Endothelial cell of umbilical vein (primary cell): ENCODE results near the gene DPP10. TPM values are rescaled to one million over a fixed set of nuclear protein-coding genes. Genes with fewer than 3 reads are reported as not detected.

Source experiments
- BruUV-seq: library from RNA; stranded (reverse); fragments of 400-500 nt; replicated peaks from 2 replicates; lab custom pipeline; 2021; lab: Mats Ljungman, UMichigan
- CTCF ChIA-PET: fragments of 300-600, 350-600 bp; sonication (Branson Sonifier 250); formaldehyde crosslinking; loops from one replicate; lab custom pipeline; 2021; ENCODE audit warnings: antibody characterized with exemption, inconsistent platforms; lab: Charles Lee
- POLR2A ChIA-PET: fragments of 300-600, 350-600 bp; sonication (Branson Sonifier 250); formaldehyde crosslinking; loops from one replicate; lab custom pipeline; 2021; ENCODE audit warnings: antibody characterized with exemption, inconsistent platforms; lab: Charles Lee
- DNase-seq: peaks from one replicate; pipeline ENCODE4 v3.0.0-alpha.2; 2011; ENCODE audit warnings: low read depth, low spot score
- FAIRE-seq: peaks from 2 replicates; lab custom pipeline; 2011; peaks lifted over from hg19 to GRCh38; lab: Jason Lieb, UNC
- H2AFZ ChIP-seq: 2 replicates; pipeline ENCODE4 v1.6.0; 2012; ENCODE audit warnings: low read depth, low read length, control low read depth, inconsistent platforms
- H3K27ac ChIP-seq: 2 replicates; pipeline ENCODE4 v1.5.1; 2011; ENCODE audit warnings: low read depth, mild to moderate bottlenecking, control low read depth, low read length, moderate library complexity; ENCODE audit not compliant: insufficient read depth
- H3K27me3 ChIP-seq, 2 experiments: 2 replicates each; pipeline versions ENCODE4 v1.6.0 to v1.6.1; 2011; ENCODE audit warnings: low read length in 2 of 2, mixed read lengths in 1 of 2; ENCODE audit not compliant: control insufficient read depth in 2 of 2, insufficient read depth in 2 of 2
- H3K36me3 ChIP-seq, 2 experiments: 2 replicates in 1 of 2; 3 replicates in 1 of 2; pipeline ENCODE4 v1.5.1; 2011; ENCODE audit warnings: low read length in 2 of 2, mild to moderate bottlenecking in 1 of 2, moderate library complexity in 1 of 2; ENCODE audit not compliant: control insufficient read depth in 2 of 2, insufficient read depth in 2 of 2; ENCODE audit errors: extremely low read depth in 1 of 2
- H3K4me1 ChIP-seq: 3 replicates; pipeline ENCODE4 v1.5.1; 2011; ENCODE audit warnings: mild to moderate bottlenecking, low read length; ENCODE audit not compliant: control insufficient read depth, insufficient read depth; ENCODE audit errors: extremely low read depth
- H3K4me2 ChIP-seq: 2 replicates; pipeline ENCODE4 v1.6.1; 2011; ENCODE audit warnings: low read length, control low read depth, mixed read lengths; ENCODE audit not compliant: insufficient read depth
- H3K4me3 ChIP-seq, 3 experiments: fragments of 200-600 bp in 1 of 3; sonication (generic), shearing (Covaris generic) in 1 of 3; replicated peaks in 1 of 3; 2 replicates each; pipeline ENCODE4 v1.5.1; 2011 to 2016; ENCODE audit warnings: control low read depth in 3 of 3, low read length in 3 of 3, mild to moderate bottlenecking in 2 of 3, inconsistent platforms in 1 of 3, low read depth in 1 of 3, moderate library complexity in 1 of 3; ENCODE audit not compliant: insufficient read depth in 1 of 3
- H3K79me2 ChIP-seq: 2 replicates; pipeline ENCODE4 v1.6.0; 2012; ENCODE audit warnings: low read length, inconsistent platforms; ENCODE audit not compliant: control insufficient read depth, insufficient read depth
- H3K9ac ChIP-seq: replicated peaks from 2 replicates; pipeline ENCODE3; 2011; ENCODE audit warnings: low read length, control low read depth; ENCODE audit not compliant: insufficient read depth; ENCODE audit errors: extremely low read depth
- H3K9me1 ChIP-seq: replicated peaks from 3 replicates; pipeline ENCODE4 v1.6.0; 2011; ENCODE audit warnings: mild to moderate bottlenecking, low read length; ENCODE audit not compliant: control insufficient read depth, insufficient read depth; ENCODE audit errors: extremely low read depth
- H3K9me3 ChIP-seq: replicated peaks from 2 replicates; pipeline ENCODE4 v1.5.1; 2012; ENCODE audit warnings: low read length, inconsistent platforms; ENCODE audit not compliant: control insufficient read depth, insufficient read depth
- H4K20me1 ChIP-seq: replicated peaks from 2 replicates; pipeline ENCODE3; 2011; ENCODE audit warnings: mild to moderate bottlenecking, low read length; ENCODE audit not compliant: control insufficient read depth, insufficient read depth; ENCODE audit errors: extremely low read depth
- EZH2 ChIP-seq: IDR thresholded peaks from 2 replicates; pipeline ENCODE4 v1.6.1; 2012; ENCODE audit warnings: borderline replicate concordance, low read depth, mild to moderate bottlenecking, moderate library complexity, low read length, inconsistent platforms; ENCODE audit not compliant: severe bottlenecking
- FOS ChIP-seq: IDR thresholded peaks from 2 replicates; pipeline ENCODE4 v1.6.1; 2011; ENCODE audit warnings: mild to moderate bottlenecking, low read length, moderate library complexity, borderline replicate concordance; ENCODE audit not compliant: insufficient read depth
- GATA2 ChIP-seq: IDR thresholded peaks from 2 replicates; pipeline ENCODE4 v1.7.0; 2011; ENCODE audit warnings: low read depth, mild to moderate bottlenecking, moderate library complexity, mixed read lengths, low read length; ENCODE audit not compliant: insufficient read length, insufficient read depth
- JUN ChIP-seq: IDR thresholded peaks from 2 replicates; pipeline ENCODE4 v1.6.1; 2011; ENCODE audit warnings: borderline replicate concordance, low read depth; ENCODE audit not compliant: insufficient read length, insufficient read depth
- MYC ChIP-seq: IDR thresholded peaks from one replicate; pipeline ENCODE4 v1.6.1; 2011; ENCODE audit warnings: mild to moderate bottlenecking, low read depth, low read length
- POLR2A ChIP-seq: IDR thresholded peaks from 2 replicates; pipeline ENCODE4 v1.6.1; 2012; ENCODE audit warnings: low read depth, mild to moderate bottlenecking, control low read depth, low read length
- POLR2AphosphoS5 ChIP-seq: IDR thresholded peaks from 2 replicates; pipeline ENCODE4 v1.6.1; 2012; ENCODE audit warnings: low read depth, mild to moderate bottlenecking, control low read depth, low read length, moderate library complexity; ENCODE audit not compliant: insufficient read depth
- dilution Hi-C: fragments of 300-500 bp; cut with MboI; formaldehyde crosslinking; loops from one replicate; pipeline ENCODE4 v1.15.0; 2019; ENCODE audit warnings: low sequenced_read_pairs; ENCODE audit not compliant: extremely low pct_ligation_motif_present
- intact Hi-C: fragments of 100-400 bp; cut with micrococcal nuclease; formaldehyde crosslinking; loops from one replicate; pipeline ENCODE4 v1.10.0; 2022
- polyA plus RNA-seq, 4 experiments: library from polyadenylated mRNA; depleted of rRNA in 3 of 4; stranded (reverse) in 3 of 4; unstranded in 1 of 4; fragments of >200 nt; gene quantifications; 2 replicates each; pipeline versions ENCODE4 v1.2.1 to v1.2.3, GENCODE V29; 2011 to 2012; ENCODE audit warnings: missing spikeins in 1 of 4
- total RNA-seq: library from RNA; stranded (reverse); gene quantifications from 2 replicates; pipeline ENCODE4 v1.2.3, GENCODE V29; 2021
- TF ChIP-seq, protein P1 (sequence below), 2 donors: IDR thresholded peaks; 1 replicate in 1 of 2; 2 replicates in 1 of 2; pipeline ENCODE4 v1.5.1; 2011; ENCODE audit warnings: low read length in 2 of 2, mild to moderate bottlenecking in 2 of 2, moderate library complexity in 2 of 2, control low read depth in 1 of 2, inconsistent platforms in 1 of 2, low read depth in 1 of 2; ENCODE audit not compliant: insufficient read depth in 1 of 2; ENCODE audit errors: extremely low read depth in 1 of 2
- TF ChIP-seq, protein P2 (sequence below): IDR thresholded peaks from 2 replicates; pipeline ENCODE4 v1.6.1; 2011; ENCODE audit not compliant: insufficient read depth, insufficient read length

The DPP10 gene
- total and polyA plus RNA-seq, 2 donors (not counting 3 experiments of a cell fraction or from before 2014, with no cell fraction given), result not detected

DNA sequence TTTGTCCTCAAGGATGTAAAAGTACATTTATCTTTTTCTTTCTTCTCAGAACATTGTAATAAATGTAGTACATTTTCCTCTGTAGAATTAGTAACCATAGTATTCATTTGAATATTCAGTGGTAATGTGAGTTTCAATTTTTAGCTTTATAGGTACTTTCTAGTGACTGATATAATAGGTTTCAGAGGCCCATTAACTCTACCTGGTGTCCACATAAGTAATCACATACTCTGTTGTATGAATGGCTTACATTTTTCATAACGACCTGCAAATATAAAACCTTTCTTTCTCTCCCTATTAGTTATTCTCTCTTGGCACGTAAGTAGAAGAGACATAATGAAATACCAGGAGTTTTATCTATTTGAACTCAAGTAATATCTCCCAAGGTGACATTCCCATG is 1017.6 kb downstream of the DPP10 start:
- H3K9me3 ChIP-seq, result peaks cover 5% of the 10 kb centered on the region
- ChIA-PET CTCF (no interaction called here), POLR2A (no interaction called here)
- no TSS peak for BruUV-seq
- no peaks in the 10 kb centered on the region for H3K27me3 ChIP-seq
- no peaks in the 10 kb centered on the region for H3K79me2 ChIP-seq
- H3K4me2 ChIP-seq, result no peak overlapping the region
- no peak for FAIRE-seq
- H3K4me3 ChIP-seq, result no peak overlapping the region
- no peaks in the 10 kb centered on the region for H3K9me1 ChIP-seq
- H3K36me3 ChIP-seq, result no peaks in the 10 kb centered on the region
- H4K20me1 ChIP-seq, result no peaks in the 10 kb centered on the region
- H3K27ac ChIP-seq, result no peak overlapping the region
- TF ChIP-seq POLR2AphosphoS5 (no peak), GATA2 (no peak), EZH2 (no peak), FOS (no peak), POLR2A (no peak), JUN (no peak), MYC (no peak)
- TF ChIP-seq, protein P1, sequence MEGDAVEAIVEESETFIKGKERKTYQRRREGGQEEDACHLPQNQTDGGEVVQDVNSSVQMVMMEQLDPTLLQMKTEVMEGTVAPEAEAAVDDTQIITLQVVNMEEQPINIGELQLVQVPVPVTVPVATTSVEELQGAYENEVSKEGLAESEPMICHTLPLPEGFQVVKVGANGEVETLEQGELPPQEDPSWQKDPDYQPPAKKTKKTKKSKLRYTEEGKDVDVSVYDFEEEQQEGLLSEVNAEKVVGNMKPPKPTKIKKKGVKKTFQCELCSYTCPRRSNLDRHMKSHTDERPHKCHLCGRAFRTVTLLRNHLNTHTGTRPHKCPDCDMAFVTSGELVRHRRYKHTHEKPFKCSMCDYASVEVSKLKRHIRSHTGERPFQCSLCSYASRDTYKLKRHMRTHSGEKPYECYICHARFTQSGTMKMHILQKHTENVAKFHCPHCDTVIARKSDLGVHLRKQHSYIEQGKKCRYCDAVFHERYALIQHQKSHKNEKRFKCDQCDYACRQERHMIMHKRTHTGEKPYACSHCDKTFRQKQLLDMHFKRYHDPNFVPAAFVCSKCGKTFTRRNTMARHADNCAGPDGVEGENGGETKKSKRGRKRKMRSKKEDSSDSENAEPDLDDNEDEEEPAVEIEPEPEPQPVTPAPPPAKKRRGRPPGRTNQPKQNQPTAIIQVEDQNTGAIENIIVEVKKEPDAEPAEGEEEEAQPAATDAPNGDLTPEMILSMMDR (IDR thresholded peaks at IDR 0.05; ENCODE audit: extremely low read depth in 1 of 2, insufficient read depth in 1 of 2, low read depth in 1 of 2, low read length in 2 of 2), result no peak
- TF ChIP-seq, protein P2, sequence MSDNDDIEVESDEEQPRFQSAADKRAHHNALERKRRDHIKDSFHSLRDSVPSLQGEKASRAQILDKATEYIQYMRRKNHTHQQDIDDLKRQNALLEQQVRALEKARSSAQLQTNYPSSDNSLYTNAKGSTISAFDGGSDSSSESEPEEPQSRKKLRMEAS, result no peak
- no peak overlapping the region for H2AFZ ChIP-seq
- no peaks in the 10 kb centered on the region for H3K4me1 ChIP-seq
- H3K9ac ChIP-seq, result no peak overlapping the region
- DNase-seq, result no peak
- intact Hi-C loops, result no loop called here
- dilution Hi-C loops, result no loop called here
